OCI-LY3 (cell line): ENCODE results near the gene ABCC8.

Experiments used
- CTCF ChIP-seq: fragments of 200-600, 300-600 bp; sonication (generic); IDR thresholded peaks from 2 replicates; pipeline ENCODE4 v1.5.1; 2014; ENCODE audit warnings: antibody characterized with exemption, low read length, low read depth
- EZH2phosphoT487 ChIP-seq: fragments of 200-600 bp; shearing (Covaris generic); IDR thresholded peaks from 2 replicates; pipeline ENCODE4 v1.6.1; 2018; ENCODE audit warnings: antibody characterized with exemption, mixed run types, low read depth

GRCh38 chr11:17403980-17404759, 72.5 kb downstream of the ABCC8 start:
- TF ChIP-seq CTCF (no peak), EZH2phosphoT487 (no peak)
